Activated CD8-positive, alpha-beta memory T cell treated with anti-CD3 and anti-CD28 coated beads, Interleukin-2, amount 50 U/mL, for 1 hour (primary cell): ENCODE results near the gene NFIL3.
"Not testable (repeated sequence)": the region's sequence is repeated elsewhere in the genome, so short reads cannot be mapped to it uniquely, and the experiment has no call there.

Experiments used
- DNase-seq: peaks from one replicate; pipeline ENCODE4 v3.0.0-alpha.2; 2020; ENCODE audit errors: extremely low read depth

The NFIL3 gene

GRCh38 chr9:91423785-91424402 is at the start of gene NFIL3:
Gene NFIL3 (minus strand): TSS chr9:91423832. CDS start chr9:91410734, 13,098 bp downstream.
- no peak for DNase-seq

GRCh38 chr9:91471524-91471923 is 47.9 kb upstream of the NFIL3 start:
- DNase-seq: not testable (repeated sequence)

- DNase-seq: no peak
These were observed 41.8 kb upstream of the NFIL3 start for GRCh38 chr9:91465420-91465819.

GRCh38 chr9:91458906-91459305 is 35.3 kb upstream of the NFIL3 start:
- no peak for DNase-seq

GRCh38 chr9:91452844-91453243 is 29.2 kb upstream of the NFIL3 start:
- DNase-seq: no peak

- DNase-seq: no peak
These were observed 28.0 kb upstream of the NFIL3 start for GRCh38 chr9:91451431-91452270.

GRCh38 chr9:91445135-91445534 is 21.5 kb upstream of the NFIL3 start:
- DNase-seq: no peak

GRCh38 chr9:91443994-91444392 is 20.4 kb upstream of the NFIL3 start:
- no peak for DNase-seq

GRCh38 chr9:91443321-91443993 is 19.8 kb upstream of the NFIL3 start:
- no peak for DNase-seq

- no peak for DNase-seq
These were observed 13.2 kb upstream of the NFIL3 start for GRCh38 chr9:91436841-91437240.

GRCh38 chr9:91433180-91433579 is 9.5 kb upstream of the NFIL3 start:
- DNase-seq: no peak

- DNase-seq: no peak
These were observed 7.9 kb upstream of the NFIL3 start for GRCh38 chr9:91431485-91431884.

GRCh38 chr9:91429501-91429900 is 5.9 kb upstream of the NFIL3 start:
- DNase-seq: no peak

GRCh38 chr9:91428927-91429351 is 5.3 kb upstream of the NFIL3 start:
- DNase-seq: no peak

- DNase-seq: no peak
These were observed 4.8 kb upstream of the NFIL3 start for GRCh38 chr9:91428436-91428835.

- no peak for DNase-seq
These were observed 4.2 kb upstream of the NFIL3 start for GRCh38 chr9:91427873-91428272.

- DNase-seq: no peak
These were observed 2.6 kb upstream of the NFIL3 start for GRCh38 chr9:91426123-91426745.

GRCh38 chr9:91425271-91425670 is 1.6 kb upstream of the NFIL3 start:
- DNase-seq: no peak

GRCh38 chr9:91424403-91425176 is 958 bp upstream of the NFIL3 start:
- DNase-seq: no peak

- DNase-seq: no peak
These were observed 597 bp downstream of the NFIL3 start for GRCh38 chr9:91422758-91423711.
